ENCODE results near the gene ADIG.

GRCh38 chr20:38599410-38599882 is 18.4 kb downstream of the ADIG start:
- no peak for TF ChIP-seq POLR2A (IDR thresholded peaks at IDR 0.05; ENCODE audit: low read length)
- no peak for TF ChIP-seq GATA1 (IDR thresholded peaks at IDR 0.05; ENCODE audit: low read depth, low read length)

All from erythroblast (primary cell).